Fibroblast of skin of left biceps (primary cell): ENCODE measurements around the gene RNLS.
A peak's percentile ranks its signal among the peaks of the same experiment; 100 is the strongest.

Experiments used
- DNase-seq, 2 experiments: peaks; one replicate each; pipeline ENCODE4 v3.0.0-alpha.2; 2013; ENCODE audit warnings: low read depth in 2 of 2

Gene RNLS

DNA sequence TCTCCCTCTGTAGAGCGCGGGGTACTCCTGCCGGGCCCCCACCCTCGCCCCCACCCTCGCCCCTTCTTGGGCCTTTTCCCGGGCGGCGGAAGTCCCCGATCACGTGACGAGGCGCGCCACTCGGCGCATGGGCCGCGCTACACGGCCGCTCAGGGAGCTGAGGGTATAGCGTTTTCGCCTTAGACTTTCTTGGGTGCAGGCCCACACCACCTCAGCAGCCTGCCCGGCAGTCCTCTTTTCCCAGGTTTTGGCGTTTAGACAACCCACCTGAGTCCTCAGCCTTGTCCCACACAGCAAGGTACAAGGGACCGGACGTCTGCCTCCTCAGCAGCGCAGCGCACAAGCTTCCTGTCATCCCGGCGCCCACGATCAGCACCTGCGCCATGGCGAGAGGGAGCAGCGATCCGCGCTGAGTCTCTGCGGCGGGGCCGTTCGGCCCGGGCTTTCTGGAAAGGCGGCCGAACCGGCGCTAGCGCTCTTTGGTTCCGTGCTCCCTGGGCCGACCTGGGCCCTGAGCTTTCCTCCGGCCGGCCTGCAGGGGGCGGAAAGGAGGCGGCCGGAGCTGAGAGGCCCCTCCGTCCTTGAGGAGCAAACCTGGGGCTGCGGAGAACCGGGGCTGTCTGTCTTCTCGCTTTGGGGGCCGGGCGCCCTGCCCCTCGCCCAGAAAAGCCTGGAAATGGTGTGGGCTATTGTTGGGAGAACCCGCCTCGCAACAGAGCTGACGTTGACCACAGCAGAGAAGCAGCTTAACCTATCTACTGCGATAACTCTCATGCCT, at the start of gene RNLS:
Gene RNLS (minus strand): TSS at position 513 of the 778 bp plus-strand sequence.
- DNase-seq, result peak; percentile 16 to 20

DNA sequence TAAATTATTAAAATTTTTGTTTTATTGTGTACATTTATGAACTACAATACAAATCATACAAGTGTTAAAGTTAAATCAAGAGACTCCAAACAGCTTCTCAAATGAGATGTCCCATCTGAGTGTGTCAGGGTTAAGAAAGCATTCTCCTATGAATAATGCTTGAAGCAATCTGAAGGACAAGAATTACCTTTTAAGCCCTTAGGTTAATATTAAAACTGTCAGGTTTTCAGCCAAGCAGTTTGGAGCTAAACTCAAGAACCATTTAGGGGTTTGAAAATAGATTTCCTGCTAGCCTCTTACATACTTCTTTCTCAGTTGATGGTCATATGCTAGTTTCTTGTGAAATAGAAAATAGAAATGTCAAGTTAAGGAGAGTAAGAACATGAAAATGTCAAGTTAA, 41.7 kb upstream of the RNLS start:
- no peak for DNase-seq

DNA sequence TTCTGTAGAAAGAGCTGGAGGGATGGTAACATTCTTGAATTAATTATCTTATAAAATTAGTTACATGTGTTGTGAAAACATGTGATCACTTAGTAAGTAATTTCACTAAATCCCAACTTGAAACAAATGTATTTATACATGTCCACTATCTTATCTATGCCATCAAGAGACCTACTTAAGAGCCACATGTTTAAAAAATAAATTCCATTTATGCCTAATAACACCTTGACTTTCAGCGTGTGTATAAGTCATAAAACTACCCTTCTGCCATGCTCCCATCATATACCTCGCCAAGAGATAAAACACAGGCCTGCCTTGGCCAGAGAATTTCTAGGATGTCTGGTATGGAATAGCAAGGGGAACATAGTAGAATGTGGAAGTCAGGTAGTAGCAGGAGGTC, 40.7 kb upstream of the RNLS start:
- DNase-seq, result no peak

DNA sequence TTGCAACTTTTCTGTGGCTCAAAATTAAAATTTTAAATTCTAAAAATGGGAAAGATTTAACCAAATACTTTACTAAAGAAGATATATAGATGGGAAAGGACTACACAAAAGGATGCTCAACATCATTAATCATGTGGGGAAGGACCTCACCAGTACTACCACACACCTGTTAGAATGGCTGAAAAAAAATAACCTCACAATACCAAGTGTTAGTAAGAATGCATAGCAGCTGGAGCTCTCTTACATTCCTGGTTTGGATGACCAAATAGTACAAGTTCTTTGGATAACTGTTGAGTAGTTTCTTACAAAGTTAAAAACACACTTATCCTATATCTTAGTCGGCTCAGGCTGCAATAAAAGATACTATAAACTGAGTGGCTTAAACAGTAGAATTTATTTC, 37.3 kb upstream of the RNLS start:
- DNase-seq, result no peak

DNA sequence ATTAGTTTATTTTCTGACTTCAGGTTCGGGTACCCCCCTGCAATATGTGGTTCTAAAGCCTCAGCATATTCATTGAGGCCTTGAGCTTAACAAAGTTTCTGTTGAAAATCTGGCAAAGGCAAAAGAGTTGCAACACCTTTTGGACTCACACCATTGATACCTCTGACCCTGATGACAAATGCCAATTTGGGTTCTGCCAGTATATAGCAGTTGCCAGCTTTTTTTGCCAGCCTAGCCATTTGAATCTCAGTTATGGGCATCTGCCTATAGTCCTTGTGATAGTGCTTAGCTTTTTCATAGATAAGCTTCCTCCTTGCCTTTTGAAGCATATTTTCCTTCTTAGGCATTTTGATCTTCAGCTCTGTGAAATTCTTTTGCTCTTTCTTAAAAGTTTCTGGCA, 35.4 kb upstream of the RNLS start:
- DNase-seq, result no peak

DNA sequence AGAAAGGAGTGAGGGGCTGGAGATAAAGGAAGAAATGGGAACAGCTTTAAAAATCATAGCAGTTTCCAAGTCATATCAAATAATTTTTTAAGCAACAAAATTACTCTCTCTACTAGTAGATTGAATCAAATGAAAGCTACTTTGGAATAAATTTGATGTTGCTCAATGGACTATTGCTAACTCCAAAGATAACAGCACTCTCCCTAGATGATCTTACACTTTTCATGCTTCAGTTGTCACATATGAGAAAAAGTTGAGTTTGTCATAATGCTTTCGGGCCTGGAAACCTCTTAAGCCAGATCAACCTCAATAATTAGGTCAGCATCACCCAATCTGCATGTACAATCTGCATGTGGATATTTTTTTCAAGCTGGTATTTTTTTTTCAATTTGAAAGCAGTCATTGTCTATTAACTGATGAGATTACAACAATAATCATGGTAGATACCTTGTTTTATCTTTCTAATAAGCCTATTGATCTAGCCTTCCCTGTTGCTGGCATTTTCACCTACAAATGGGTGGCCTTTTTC, 34.7 kb upstream of the RNLS start:
- no peak for DNase-seq

DNA sequence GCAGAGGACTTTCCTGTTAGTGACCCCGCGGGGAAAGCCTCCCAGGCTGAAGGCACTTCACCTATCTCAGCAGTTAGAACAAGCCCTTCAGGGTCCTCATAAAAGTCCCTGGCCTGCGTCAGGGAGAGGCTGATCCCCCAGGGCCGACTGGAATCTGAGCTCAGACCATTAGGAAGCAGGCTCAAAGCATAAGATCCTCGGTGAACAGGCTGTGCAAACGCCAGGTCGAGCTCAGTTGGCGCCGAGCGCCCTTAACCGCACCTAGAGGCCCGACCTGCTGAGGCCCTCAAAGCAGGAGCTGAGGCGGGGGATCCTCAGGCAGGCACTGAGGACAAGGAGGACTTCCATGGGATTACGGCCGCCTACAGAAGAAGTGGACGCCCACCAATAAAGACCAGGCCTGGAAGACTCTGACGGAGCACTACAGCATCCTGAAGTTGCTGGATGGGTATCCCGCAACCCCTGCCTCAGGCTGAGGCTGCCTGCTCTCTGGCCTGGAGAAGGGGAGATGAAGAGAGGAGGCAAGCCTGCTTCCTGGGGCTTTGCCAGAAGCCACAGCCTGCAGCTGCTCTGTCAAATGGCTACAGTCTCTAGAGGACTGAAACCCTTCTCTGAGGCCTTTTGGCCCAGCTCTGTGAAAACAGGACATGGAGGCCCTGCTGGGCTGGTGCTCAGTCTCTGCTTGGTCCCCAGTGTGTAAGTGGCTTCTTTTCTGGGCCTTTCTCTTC, 33.3 kb upstream of the RNLS start:
- DNase-seq, result no peak

DNA sequence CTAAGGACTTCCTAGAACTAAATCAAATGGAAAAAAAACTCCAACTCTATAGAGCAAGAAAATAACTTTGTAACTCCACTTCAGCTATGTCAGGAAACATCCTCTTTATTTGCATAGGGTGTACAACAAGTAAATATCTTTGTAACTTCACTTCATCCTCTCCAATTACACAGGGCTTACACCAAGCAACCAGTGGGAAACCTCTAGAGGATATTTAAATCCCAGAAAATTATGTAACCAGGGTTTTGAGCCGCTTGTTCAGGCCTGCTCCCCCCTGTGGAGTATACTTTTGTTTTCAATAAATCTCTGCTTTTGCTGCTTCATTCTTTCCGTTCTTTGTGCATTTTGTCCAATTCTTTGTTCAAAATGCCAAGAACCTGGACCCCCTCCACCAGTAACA, 25.7 kb upstream of the RNLS start:
- DNase-seq, result no peak

DNA sequence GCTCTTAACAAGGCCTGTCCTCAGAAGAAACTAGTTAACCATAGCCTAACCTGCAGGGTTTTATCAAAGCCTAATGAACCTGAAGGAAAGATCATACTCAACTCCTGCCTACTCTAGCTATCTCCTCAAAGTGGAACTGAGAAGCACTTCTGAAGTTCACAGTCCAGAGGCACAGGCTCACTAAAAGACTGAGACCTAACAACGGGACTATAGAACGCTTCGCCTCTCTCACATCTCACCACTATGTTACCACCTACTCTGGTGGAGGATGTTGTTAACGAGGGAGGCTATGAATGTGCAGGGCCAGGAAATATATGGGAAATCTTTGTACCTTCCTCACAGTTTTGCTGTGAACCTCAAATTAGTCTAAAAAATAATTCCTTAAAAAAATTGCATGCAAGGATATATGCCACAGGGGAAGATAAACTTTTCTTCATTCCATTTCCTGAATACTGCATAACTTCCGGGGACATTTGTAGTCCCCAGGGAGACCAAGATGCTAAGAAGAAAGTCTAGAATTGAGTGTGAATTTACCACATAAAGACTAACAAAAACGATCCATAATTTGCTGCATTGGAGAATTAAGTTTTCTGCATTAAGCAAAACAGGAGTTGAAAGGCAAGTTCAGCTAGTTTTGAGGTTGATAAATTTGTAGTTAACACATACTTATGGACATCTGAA, 25.1 kb upstream of the RNLS start:
- DNase-seq, result no peak

DNA sequence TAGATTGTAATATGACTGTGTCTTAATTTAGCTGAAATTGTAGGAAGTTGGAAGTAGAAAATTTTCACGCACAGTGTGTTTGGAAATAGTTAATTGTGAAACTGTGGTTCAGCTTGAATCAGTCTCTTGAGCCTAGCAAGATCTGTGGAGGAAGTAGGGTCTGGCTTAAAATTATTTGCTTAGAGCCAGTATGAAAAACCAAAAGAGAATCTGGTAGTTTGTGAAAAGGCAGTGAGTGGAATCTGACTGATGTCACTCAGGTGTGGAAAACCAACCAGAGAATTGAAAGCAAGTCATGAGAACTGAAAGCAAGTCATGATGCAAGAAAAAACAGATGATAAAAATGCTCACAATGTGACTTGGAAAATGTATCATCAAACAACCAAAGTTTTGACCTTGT, 14.9 kb upstream of the RNLS start:
- DNase-seq, result no peak

DNA sequence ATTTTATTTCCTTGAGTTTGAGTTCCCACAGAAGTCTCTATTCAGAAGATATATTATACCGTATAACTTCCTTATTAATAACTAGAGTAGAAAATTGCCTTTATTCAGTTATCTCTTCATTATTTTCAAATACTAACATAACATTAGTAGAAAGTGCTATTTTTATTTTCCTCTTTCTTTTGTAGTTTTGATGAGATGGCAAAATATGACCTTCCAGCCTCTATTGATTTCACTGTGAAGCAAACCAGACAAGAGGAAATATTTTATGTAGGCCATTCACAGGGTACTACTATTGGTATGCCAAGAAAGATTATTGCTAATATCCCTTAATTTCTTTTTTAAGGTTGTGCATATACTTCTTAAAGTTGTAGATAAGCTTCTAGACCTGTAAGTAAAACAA, 11.4 kb upstream of the RNLS start:
- DNase-seq, result no peak

DNA sequence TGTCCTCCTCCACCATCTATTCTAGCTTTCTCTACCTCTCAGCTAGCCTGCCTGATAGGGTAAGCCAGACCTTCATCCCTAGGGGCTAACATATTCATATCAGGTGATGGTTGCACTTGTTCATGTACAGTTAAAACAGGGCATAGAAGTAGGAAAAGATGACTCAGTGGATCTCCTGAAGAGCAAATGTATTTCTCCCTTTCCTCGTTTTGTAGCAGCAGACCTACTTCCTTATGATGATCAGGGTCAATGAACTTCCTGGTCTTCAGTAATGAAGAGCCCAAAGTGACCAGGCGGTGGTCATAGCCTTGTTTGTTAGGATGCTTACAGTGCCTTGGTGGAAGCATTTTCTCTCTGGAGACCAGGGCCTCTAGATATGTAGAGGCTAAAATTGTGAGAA, 9.8 kb upstream of the RNLS start:
- no peak for DNase-seq

DNA sequence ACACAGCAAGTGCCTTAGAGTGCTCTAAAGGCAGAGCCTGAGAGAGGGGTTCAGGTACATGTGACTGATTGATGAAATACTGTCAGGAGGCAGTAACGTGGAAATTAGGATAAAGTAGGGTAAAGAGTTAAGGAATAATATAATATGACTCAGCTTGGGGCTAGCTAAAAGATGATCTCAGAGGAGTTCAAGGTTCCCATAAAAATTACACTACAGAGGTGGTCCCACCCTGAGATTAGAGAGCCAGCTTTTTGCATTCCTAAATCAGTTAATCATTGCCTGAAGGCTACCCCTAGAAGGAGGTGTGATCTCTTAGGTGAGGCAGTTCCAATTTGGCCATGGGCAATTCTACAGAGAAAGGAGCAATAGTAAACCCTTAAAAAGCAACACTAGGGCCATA, 9.3 kb upstream of the RNLS start:
- DNase-seq, result no peak

DNA sequence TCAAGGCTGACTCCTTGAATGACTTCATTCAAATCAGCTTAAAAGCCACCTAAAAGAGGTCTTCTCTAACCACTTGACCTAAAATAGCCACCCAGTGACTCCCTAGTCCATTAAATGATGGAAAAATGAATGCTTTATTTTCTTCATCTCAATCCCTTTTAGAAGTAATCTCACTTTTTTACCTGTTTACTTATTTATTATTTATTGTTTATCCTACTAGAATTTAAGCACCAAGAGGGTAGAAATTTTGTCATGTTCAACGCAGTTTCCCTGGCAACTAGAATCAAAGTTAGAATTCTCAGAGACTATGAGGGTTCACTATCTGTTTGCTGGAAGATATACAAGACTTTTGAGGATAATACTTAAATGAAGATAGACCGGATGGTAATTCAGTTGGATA, 3.3 kb upstream of the RNLS start, which contains the start of gene LIPJ:
Gene LIPJ (plus strand): TSS at position 301 of the 400 bp plus-strand sequence. CDS start 3,926 bp downstream, outside the sequence.
- no peak for DNase-seq

DNA sequence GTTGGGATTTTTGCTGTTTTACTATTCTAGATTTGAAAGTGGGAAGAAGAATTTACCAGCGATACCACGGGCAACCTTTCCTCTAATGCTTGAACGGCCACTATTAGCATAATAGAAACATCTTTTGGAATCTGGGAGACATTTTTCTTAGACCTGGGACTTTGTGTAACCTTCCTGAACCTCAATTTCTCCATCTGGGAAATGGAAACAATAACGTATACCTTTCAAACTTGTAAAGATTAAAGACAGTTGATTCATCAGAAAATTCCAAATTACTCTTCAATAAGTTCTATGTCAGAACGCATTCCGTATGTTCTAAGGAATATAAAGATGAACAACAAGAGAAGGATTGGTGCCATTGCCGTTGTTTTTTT, 453 bp upstream of the RNLS start:
- no peak for DNase-seq

DNA sequence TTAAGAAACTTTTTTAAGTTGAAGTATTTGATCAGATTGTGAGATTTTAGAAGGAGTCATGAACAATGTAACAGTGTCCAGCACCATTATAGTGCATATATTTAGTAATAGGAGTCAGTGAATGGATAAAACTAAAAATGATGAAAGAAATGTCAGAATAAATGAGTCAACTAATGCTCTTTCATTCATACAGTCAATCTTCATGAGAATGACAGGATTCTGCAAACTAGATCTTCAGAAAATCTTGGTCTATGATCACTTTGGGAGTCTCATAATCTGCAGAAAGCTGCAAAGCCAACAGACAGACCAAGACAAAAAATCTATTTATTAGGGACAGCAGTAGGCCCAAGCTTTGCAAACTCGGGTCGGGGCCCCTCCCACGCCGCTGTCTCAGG, 710 bp downstream of the RNLS start:
- no peak for DNase-seq

DNA sequence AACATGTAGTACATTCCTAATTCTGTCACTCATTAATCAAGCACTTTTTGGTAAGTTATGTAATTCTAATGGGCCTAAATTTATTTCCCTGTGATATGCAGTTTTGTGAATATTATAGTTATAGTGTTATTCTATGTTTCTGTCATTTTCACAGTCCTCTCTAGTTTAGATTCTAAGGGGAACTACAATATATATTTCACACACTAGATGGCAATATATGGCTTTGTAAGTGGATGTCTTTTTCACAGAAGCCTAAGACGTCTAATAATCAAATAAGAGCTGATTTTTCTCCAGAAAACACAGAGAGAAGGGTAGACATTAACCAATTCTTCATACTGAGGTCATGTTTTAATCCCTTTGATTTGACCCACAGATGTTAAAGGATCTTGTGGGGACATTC, 18.0 kb downstream of the RNLS start:
- DNase-seq, result peak in 1 of 2 experiments; percentile 13

DNA sequence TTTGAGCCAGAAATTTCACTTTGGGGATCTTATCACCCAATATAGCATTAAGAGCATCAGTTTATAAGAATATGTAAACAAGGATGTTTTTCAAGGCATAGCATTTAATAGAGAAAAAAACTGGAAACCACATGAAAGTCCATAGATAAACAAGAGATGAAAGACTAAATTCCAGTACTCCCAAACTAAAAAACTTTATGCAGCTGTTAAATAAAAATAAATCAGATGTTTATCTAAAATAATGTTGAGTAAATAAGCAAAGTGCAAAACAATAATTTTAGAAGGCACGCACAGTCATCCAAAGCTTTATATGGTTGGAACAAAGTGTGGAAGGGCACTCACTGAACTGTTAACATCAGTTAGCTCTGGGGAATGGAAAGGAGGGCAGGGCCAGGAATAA, 21.0 kb downstream of the RNLS start:
- DNase-seq, result no peak

DNA sequence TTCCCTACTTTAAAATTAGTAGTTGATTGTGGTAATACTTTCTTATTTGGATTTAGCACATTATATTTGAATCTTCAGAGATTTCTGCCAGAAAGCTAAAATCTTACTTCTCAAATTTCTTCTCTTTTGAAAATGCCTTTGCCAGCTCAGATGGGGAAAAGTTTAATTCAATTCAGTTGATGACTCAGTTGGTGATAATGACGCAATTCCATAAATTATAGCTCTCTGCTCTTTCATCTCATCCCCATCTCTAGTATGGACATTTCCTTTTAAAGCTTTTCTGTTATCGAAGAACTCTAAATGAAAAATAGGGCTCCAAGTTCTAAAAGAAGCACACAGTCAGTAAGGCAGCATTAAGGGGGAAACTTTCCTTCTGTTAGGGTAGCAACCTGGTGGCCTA, 25.5 kb downstream of the RNLS start:
- DNase-seq, result peak; percentile 48 to 58

DNA sequence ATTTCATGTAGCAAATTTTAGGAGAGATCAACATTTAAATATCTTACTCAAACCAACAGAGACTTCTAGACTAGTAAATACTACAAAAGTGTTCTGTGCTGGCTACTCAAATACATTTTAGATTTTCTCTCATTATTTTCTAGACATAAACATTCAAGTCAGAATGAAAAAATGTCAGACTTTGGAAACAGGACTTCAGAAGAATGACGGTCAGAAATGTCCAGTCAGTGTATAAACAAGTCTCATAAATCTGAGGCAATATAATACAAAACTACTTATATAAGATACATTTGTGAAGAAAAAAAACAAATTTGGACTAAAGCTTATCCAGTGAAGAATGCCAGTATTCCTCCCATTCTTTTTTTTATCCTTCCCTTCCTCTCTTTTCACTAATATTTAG, 25.9 kb downstream of the RNLS start:
- DNase-seq, result no peak

DNA sequence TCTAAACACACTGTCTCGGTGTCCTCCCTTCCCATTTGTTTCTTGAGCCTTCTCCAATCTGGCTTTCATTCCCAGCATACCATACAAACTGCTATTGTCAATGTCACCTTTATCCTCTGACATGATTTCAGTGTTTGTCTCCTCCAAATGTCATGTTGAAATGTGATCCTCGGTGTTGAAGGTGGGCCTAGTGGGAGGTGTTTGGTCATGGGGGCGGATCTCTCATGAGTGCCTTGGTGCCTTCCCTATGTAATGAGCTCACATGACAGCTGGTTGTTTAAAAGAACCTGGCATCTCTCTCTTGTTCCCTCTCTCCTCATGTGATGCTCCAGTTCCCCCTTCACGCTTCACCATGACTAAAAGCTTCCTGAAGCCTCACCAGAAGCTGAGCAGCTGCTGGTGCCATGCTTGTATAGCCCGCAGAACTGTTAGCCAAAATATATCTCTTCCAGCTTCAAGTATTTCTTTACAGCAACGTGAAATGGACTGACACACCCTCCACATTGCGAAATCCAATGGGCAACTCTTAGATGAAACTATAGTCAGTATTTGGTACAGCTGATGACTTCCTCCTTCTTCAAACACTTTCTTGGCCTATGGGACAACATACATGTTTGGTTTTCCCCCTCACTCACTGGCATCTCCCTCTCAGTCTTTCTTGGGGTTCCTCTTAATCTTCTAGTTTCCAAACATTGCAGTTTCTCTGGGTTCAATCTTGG, 27.8 kb downstream of the RNLS start:
- no peak for DNase-seq
